ENCODE results near the gene TMEM151B.

DNA sequence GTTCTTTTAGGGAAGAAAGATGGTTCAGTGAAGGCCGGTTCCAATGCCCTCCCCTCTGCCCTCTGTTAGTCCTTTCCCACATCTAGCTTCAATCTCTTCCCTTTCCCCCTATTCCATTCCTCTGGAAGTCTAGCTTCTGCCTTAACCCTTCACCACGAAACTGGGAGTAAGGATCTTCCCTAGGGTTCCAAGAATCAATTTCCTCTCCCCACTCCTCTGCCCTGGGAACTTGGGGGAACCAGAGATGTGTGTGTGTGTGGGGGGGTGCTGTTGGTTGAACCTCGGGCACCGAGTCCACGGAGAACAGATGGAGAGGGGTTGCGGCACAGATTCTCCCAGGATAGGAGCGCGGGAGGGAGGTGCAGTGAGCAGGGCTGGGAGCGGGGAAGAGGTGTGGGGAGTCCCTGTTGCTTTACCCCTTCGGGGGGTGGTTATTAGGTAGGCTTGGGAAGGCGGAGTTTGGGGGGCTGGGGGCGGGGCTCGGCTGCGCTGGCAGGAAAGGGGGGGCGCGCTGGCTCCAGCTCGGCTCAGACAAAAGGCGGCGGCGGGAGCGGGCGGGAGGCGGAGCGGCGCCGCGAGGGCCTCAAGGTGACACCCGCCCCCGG is at the start of gene TMEM151B:
- TF ChIP-seq CTCF (IDR thresholded peaks at IDR 0.05 in 8 of 11, conservative IDR thresholded peaks at IDR 0.05 in 3 of 11) (no peak), POLR2AphosphoS5 (IDR thresholded peaks at IDR 0.05) (no peak)

Data from spleen (tissue), 7 donors.